NCI-H524 (cell line): ENCODE measurements around the gene MT3.
"Not testable (repeated sequence)": the region's sequence is repeated elsewhere in the genome, so short reads cannot be mapped to it uniquely, and the experiment has no call there.

ENCODE experiments used
- DNase-seq, 2 experiments: peaks; one replicate each; lab custom pipeline; 2025; lab: John Stamatoyannopoulos, UW

The MT3 gene

GRCh38 chr16:56610017-56610608 is 20.8 kb downstream of the MT3 start:
- DNase-seq, result no peak

- DNase-seq, result no peak
These were observed 21.3 kb downstream of the MT3 start for GRCh38 chr16:56610609-56611111.

- DNase-seq, result no peak
These were observed 22.0 kb downstream of the MT3 start for GRCh38 chr16:56611281-56611833.

- no peak for DNase-seq
These were observed 24.4 kb downstream of the MT3 start for GRCh38 chr16:56613706-56614105.

- DNase-seq, result no peak
These were observed 25.2 kb downstream of the MT3 start for GRCh38 chr16:56614549-56614991.

GRCh38 chr16:56615353-56615752 is 26.0 kb downstream of the MT3 start:
- DNase-seq, result no peak

- DNase-seq, result no peak
These were observed 27.4 kb downstream of the MT3 start for GRCh38 chr16:56616608-56617211.

- DNase-seq, result peak in 1 of 2 experiments; percentile 35
These were observed 28.1 kb downstream of the MT3 start for GRCh38 chr16:56617212-56618085.

- DNase-seq, result no peak
These were observed 28.8 kb downstream of the MT3 start for GRCh38 chr16:56618138-56618537.

GRCh38 chr16:56620339-56620897 is 31.1 kb downstream of the MT3 start:
- DNase-seq, result no peak

GRCh38 chr16:56621665-56622445 is 32.5 kb downstream of the MT3 start:
- not testable (repeated sequence) for DNase-seq

- DNase-seq, result not testable (repeated sequence)
These were observed 33.9 kb downstream of the MT3 start for GRCh38 chr16:56623184-56623583.

GRCh38 chr16:56623637-56624036 is 34.3 kb downstream of the MT3 start:
- no peak for DNase-seq

GRCh38 chr16:56625140-56625942 is 36.0 kb downstream of the MT3 start, which contains the start of gene MT1E:
TSS of gene MT1E (plus strand) at chr16:56625781. CDS start at chr16:56625852, 71 bp downstream.
- DNase-seq, result no peak

GRCh38 chr16:56625943-56626654 is 36.8 kb downstream of the MT3 start:
- no peak for DNase-seq

- no peak for DNase-seq
These were observed 37.4 kb downstream of the MT3 start for GRCh38 chr16:56626685-56627084.

GRCh38 chr16:56628486-56629350 is 39.4 kb downstream of the MT3 start:
- DNase-seq, result no peak

- no peak for DNase-seq
These were observed 40.2 kb downstream of the MT3 start for GRCh38 chr16:56629531-56629930.

- no peak for DNase-seq
These were observed 40.8 kb downstream of the MT3 start for GRCh38 chr16:56630134-56630533.
